ENCODE data around the gene ZBTB9. TPM values are rescaled to one million over a fixed set of nuclear protein-coding genes. Genes with fewer than 3 reads are reported as not detected.

ZBTB9 gene
- total RNA-seq, 1 experiment from 2014 or later, result 19.4 TPM

GRCh38 chr6:33443619-33444504, 10.5 kb upstream of the ZBTB9 start:
- H3K4me1 Mint-ChIP-seq, result no peaks in the 10 kb centered on the region
- H3K27ac Mint-ChIP-seq, result no peak overlapping the region
- H3K4me3 Mint-ChIP-seq, result no peak overlapping the region
- DNase-seq (ENCODE audit: low spot score), result no peak
- H3K27me3 Mint-ChIP-seq (ENCODE audit: low read depth), result no peaks in the 10 kb centered on the region
- H3K36me3 Mint-ChIP-seq, result peaks cover 77% of the 10 kb centered on the region
- no peaks in the 10 kb centered on the region for H3K9me3 Mint-ChIP-seq
- no peak for TF ChIP-seq ZNF532 (CRISPR knock-in tag; IDR thresholded peaks at IDR 0.05; ENCODE audit: borderline replicate concordance)
- ChIA-PET POLR2A (no interaction called here), CTCF (no interaction called here)
- no peak for ATAC-seq

GRCh38 chr6:33445119-33445603, 9.2 kb upstream of the ZBTB9 start:
- CTCF ChIA-PET, result interaction anchor here (1.1 kb wide), 1 partner anchor 9 kb away, joined by 3 read pairs; the partner anchor contains the start of gene ZBTB9
- TF ChIP-seq KAT7 (CRISPR knock-in tag; IDR thresholded peaks at IDR 0.05; ENCODE audit: borderline replicate concordance), result no peak
- no peak for TF ChIP-seq ATF6 (CRISPR knock-in tag; IDR thresholded peaks at IDR 0.05)
- TF ChIP-seq ZBTB21 (CRISPR knock-in tag; IDR thresholded peaks at IDR 0.05; ENCODE audit: borderline replicate concordance), result no peak
- TF ChIP-seq SP1 (CRISPR knock-in tag; conservative IDR thresholded peaks at IDR 0.05), result no peak
- no peak for TF ChIP-seq NR1H2 (CRISPR knock-in tag; IDR thresholded peaks at IDR 0.05)
- no peak for TF ChIP-seq ZNF512 (CRISPR knock-in tag; IDR thresholded peaks at IDR 0.05; ENCODE audit: borderline replicate concordance)
- TF ChIP-seq HMGA2 (CRISPR knock-in tag; IDR thresholded peaks at IDR 0.05), result no peak
- TF ChIP-seq E2F4 (CRISPR knock-in tag; IDR thresholded peaks at IDR 0.05; ENCODE audit: borderline replicate concordance, low read depth), result no peak
- TF ChIP-seq FOXK1 (CRISPR knock-in tag; IDR thresholded peaks at IDR 0.05), result no peak
- TF ChIP-seq TCF7 (CRISPR knock-in tag; IDR thresholded peaks at IDR 0.05; ENCODE audit: low read depth), result no peak
- no peak for TF ChIP-seq OVOL2 (CRISPR knock-in tag; IDR thresholded peaks at IDR 0.05; ENCODE audit: borderline replicate concordance)
- TF ChIP-seq ETV6 (CRISPR knock-in tag; IDR thresholded peaks at IDR 0.05), result no peak
- TF ChIP-seq ZNF425 (CRISPR knock-in tag; conservative IDR thresholded peaks at IDR 0.05), result no peak
- no peak for TF ChIP-seq SOX15 (CRISPR knock-in tag; IDR thresholded peaks at IDR 0.05)
- TF ChIP-seq CTCF (IDR thresholded peaks at IDR 0.05), result no peak
- TF ChIP-seq ZNF396 (CRISPR knock-in tag; IDR thresholded peaks at IDR 0.05; ENCODE audit: borderline replicate concordance), result no peak
- TF ChIP-seq TEAD1 (CRISPR knock-in tag; IDR thresholded peaks at IDR 0.05), result no peak
- TF ChIP-seq ELF4 (CRISPR knock-in tag; IDR thresholded peaks at IDR 0.05; ENCODE audit: low read depth), result no peak
- Mint-ChIP-seq H3K36me3 (peaks cover 76% of the 10 kb centered on the region), H3K27me3 (ENCODE audit: low read depth) (no peaks in the 10 kb centered on the region), H3K4me3 (no peak overlapping the region), H3K9me3 (no peaks in the 10 kb centered on the region), H3K4me1 (no peaks in the 10 kb centered on the region), H3K27ac (no peak overlapping the region)
- DNase-seq (ENCODE audit: low spot score), result no peak
- no peak for ATAC-seq
- POLR2A ChIA-PET, result interaction anchor here (0.7 kb wide), 1 partner anchor 9 kb away, joined by 3 read pairs; the partner anchor contains the start of gene ZBTB9

All from WTC11 (cell line).